Measurements from ENCODE around the gene DGUOK.

DNA sequence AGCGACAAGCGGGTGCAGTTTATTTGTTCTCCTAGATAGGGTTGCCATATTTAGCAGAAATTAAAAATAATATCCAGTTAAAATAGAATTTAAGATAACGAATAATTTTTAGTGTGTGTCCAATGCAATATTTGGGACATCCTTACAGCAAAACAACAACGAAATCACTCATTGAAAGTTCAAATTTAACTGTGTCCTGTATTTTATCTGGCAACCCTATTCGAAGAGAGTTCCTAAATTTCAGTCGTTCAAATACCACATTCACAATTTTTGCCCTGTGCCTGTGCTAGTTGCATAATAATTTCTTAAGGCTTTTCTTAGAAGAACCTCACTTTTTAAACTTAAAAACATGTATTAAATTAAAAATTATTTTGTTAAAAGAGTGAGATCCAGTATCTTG, 664 bp downstream of the DGUOK start:
- TF ChIP-seq, protein P1, sequence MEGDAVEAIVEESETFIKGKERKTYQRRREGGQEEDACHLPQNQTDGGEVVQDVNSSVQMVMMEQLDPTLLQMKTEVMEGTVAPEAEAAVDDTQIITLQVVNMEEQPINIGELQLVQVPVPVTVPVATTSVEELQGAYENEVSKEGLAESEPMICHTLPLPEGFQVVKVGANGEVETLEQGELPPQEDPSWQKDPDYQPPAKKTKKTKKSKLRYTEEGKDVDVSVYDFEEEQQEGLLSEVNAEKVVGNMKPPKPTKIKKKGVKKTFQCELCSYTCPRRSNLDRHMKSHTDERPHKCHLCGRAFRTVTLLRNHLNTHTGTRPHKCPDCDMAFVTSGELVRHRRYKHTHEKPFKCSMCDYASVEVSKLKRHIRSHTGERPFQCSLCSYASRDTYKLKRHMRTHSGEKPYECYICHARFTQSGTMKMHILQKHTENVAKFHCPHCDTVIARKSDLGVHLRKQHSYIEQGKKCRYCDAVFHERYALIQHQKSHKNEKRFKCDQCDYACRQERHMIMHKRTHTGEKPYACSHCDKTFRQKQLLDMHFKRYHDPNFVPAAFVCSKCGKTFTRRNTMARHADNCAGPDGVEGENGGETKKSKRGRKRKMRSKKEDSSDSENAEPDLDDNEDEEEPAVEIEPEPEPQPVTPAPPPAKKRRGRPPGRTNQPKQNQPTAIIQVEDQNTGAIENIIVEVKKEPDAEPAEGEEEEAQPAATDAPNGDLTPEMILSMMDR (IDR thresholded peaks at IDR 0.05; ENCODE audit: poor library complexity): no peak
- no peak for TF ChIP-seq EZH2 (IDR thresholded peaks at IDR 0.05; ENCODE audit: borderline replicate concordance)

Data from hepatocyte (in vitro differentiated cells).